SJCRH30 (cell line): ENCODE results near the gene GAB2. TPM values are rescaled to one million over a fixed set of nuclear protein-coding genes. Genes with fewer than 3 reads are reported as not detected.
"Not testable (repeated sequence)": the region's sequence is repeated elsewhere in the genome, so short reads cannot be mapped to it uniquely, and the experiment has no call there.

Experiments
- DNase-seq, 2 experiments: peaks; one replicate each; pipeline ENCODE4 v3.0.0-alpha.2; 2015 to 2020
- H3K27ac ChIP-seq: fragments of 250-450 bp; sonication (Bioruptor Pico); 2 replicates; pipeline ENCODE4 v1.5.1; 2020; ENCODE audit warnings: mild to moderate bottlenecking, moderate library complexity
- H3K27me3 ChIP-seq: fragments of 250-450 bp; sonication (Bioruptor Pico); 2 replicates; pipeline ENCODE4 v1.5.1; 2020; ENCODE audit warnings: mild to moderate bottlenecking, moderate library complexity
- H3K36me3 ChIP-seq: fragments of 250-450 bp; sonication (Bioruptor Pico); 2 replicates; pipeline ENCODE4 v1.5.1; 2020; ENCODE audit warnings: mild to moderate bottlenecking, moderate library complexity
- H3K4me1 ChIP-seq: fragments of 250-450 bp; sonication (Bioruptor Pico); 2 replicates; pipeline ENCODE4 v1.5.1; 2020; ENCODE audit warnings: mild to moderate bottlenecking, moderate library complexity
- H3K4me3 ChIP-seq: fragments of 250-450 bp; sonication (Bioruptor Pico); 2 replicates; pipeline ENCODE4 v1.5.1; 2020; ENCODE audit warnings: mild to moderate bottlenecking, moderate library complexity
- H3K9me3 ChIP-seq: fragments of 250-450 bp; sonication (Bioruptor Pico); replicated peaks from 2 replicates; pipeline ENCODE4 v1.5.1; 2020; ENCODE audit warnings: mild to moderate bottlenecking, moderate library complexity
- total RNA-seq: library from RNA; depleted of rRNA; stranded (reverse); fragments of >200 nt; shearing (Covaris generic); gene quantifications from 2 replicates; pipeline ENCODE4 v1.2.3, GENCODE V29; 2014

GAB2 gene
- total RNA-seq, 1 experiment from 2014 or later = 5.6 TPM

- DNase-seq = peak in 1 of 2 experiments; percentile 41
- H3K36me3 ChIP-seq = no peaks in the 10 kb centered on the region
- peaks cover 5% of the 10 kb centered on the region; the same call in 1 of the 2 replicates for H3K9me3 ChIP-seq
Measured at GRCh38 chr11:78274739-78275138, 142.9 kb downstream of the GAB2 start.

GRCh38 chr11:78272625-78273269 is 144.9 kb downstream of the GAB2 start:
- not testable (repeated sequence) for H3K36me3 ChIP-seq, H3K4me3 ChIP-seq, DNase-seq, H3K27ac ChIP-seq, H3K9me3 ChIP-seq, H3K4me1 ChIP-seq, H3K27me3 ChIP-seq

More at GRCh38 chr11:78274739-78275138, 142.9 kb downstream of the GAB2 start:
- Histone ChIP-seq H3K4me3 (no peak overlapping the region), H3K4me1 (no peaks in the 10 kb centered on the region), H3K27ac (no peak overlapping the region), H3K27me3 (no peaks in the 10 kb centered on the region)

- not testable (repeated sequence) for DNase-seq, H3K36me3 ChIP-seq, H3K27me3 ChIP-seq, H3K4me1 ChIP-seq, H3K4me3 ChIP-seq, H3K27ac ChIP-seq, H3K9me3 ChIP-seq
Measured at GRCh38 chr11:78271801-78272200, 145.8 kb downstream of the GAB2 start.

- no peaks in the 10 kb centered on the region for H3K27me3 ChIP-seq
- no peak overlapping the region for H3K4me3 ChIP-seq
- no peak for DNase-seq
- no peaks in the 10 kb centered on the region for H3K36me3 ChIP-seq
- peaks cover 5% of the 10 kb centered on the region; the same call in 1 of the 2 replicates for H3K9me3 ChIP-seq
- H3K4me1 ChIP-seq = no peaks in the 10 kb centered on the region
- H3K27ac ChIP-seq = no peak overlapping the region
Measured at GRCh38 chr11:78270971-78271370, 146.6 kb downstream of the GAB2 start.

- no peaks in the 10 kb centered on the region for H3K4me1 ChIP-seq
- H3K4me3 ChIP-seq = no peak overlapping the region
- H3K9me3 ChIP-seq = peaks cover 5% of the 10 kb centered on the region; the same call in 1 of the 2 replicates
Measured at GRCh38 chr11:78269806-78270205, 147.8 kb downstream of the GAB2 start.

GRCh38 chr11:78268591-78269410 is 148.8 kb downstream of the GAB2 start:
- no peak overlapping the region for H3K27ac ChIP-seq

More at GRCh38 chr11:78269806-78270205, 147.8 kb downstream of the GAB2 start:
- Histone ChIP-seq H3K36me3 (no peaks in the 10 kb centered on the region), H3K27me3 (no peaks in the 10 kb centered on the region), H3K27ac (no peak overlapping the region)
- no peak for DNase-seq

GRCh38 chr11:78266451-78266850 is 151.2 kb downstream of the GAB2 start:
- Histone ChIP-seq H3K27ac (no peak overlapping the region), H3K4me3 (no peak overlapping the region), H3K9me3 (no peaks in the 10 kb centered on the region), H3K27me3 (no peaks in the 10 kb centered on the region), H3K36me3 (peaks cover 3% of the 10 kb centered on the region; the same call in 1 of the 2 replicates), H3K4me1 (0 out of 2 replicates have a peak, but pooled peaks cover 4% of the 10 kb centered on the region)
- no peak for DNase-seq

More at GRCh38 chr11:78268591-78269410, 148.8 kb downstream of the GAB2 start:
- Histone ChIP-seq H3K4me1 (no peaks in the 10 kb centered on the region), H3K27me3 (no peaks in the 10 kb centered on the region), H3K36me3 (peaks cover 3% of the 10 kb centered on the region; the same call in 1 of the 2 replicates), H3K9me3 (peaks cover 5% of the 10 kb centered on the region; the same call in 1 of the 2 replicates), H3K4me3 (no peak overlapping the region)
- no peak for DNase-seq

- Histone ChIP-seq H3K27ac (no peak overlapping the region), H3K27me3 (no peaks in the 10 kb centered on the region), H3K4me1 (0 out of 2 replicates have a peak, but pooled peaks cover 4% of the 10 kb centered on the region), H3K4me3 (no peak overlapping the region), H3K9me3 (no peaks in the 10 kb centered on the region), H3K36me3 (peaks cover 3% of the 10 kb centered on the region; the same call in 1 of the 2 replicates)
- DNase-seq = no peak
Measured at GRCh38 chr11:78265326-78265725, 152.3 kb downstream of the GAB2 start.

GRCh38 chr11:78262691-78263090 is 154.9 kb downstream of the GAB2 start:
- H3K27ac ChIP-seq = no peak overlapping the region

GRCh38 chr11:78262238-78262637 is 155.4 kb downstream of the GAB2 start:
- no peak overlapping the region for H3K27ac ChIP-seq
- no peaks in the 10 kb centered on the region for H3K27me3 ChIP-seq
- peaks cover 3% of the 10 kb centered on the region; the same call in 1 of the 2 replicates for H3K36me3 ChIP-seq
- no peak overlapping the region for H3K4me3 ChIP-seq
- no peak for DNase-seq
- H3K9me3 ChIP-seq = no peaks in the 10 kb centered on the region
- H3K4me1 ChIP-seq = 0 out of 2 replicates have a peak, but pooled peaks cover 4% of the 10 kb centered on the region

More at GRCh38 chr11:78262691-78263090, 154.9 kb downstream of the GAB2 start:
- no peak for DNase-seq
- Histone ChIP-seq H3K27me3 (no peaks in the 10 kb centered on the region), H3K9me3 (no peaks in the 10 kb centered on the region), H3K36me3 (peaks cover 3% of the 10 kb centered on the region; the same call in 1 of the 2 replicates), H3K4me3 (no peak overlapping the region), H3K4me1 (0 out of 2 replicates have a peak, but pooled peaks cover 4% of the 10 kb centered on the region)

GRCh38 chr11:78261828-78262227 is 155.8 kb downstream of the GAB2 start:
- H3K27me3 ChIP-seq = no peaks in the 10 kb centered on the region
- H3K36me3 ChIP-seq = peaks cover 3% of the 10 kb centered on the region; the same call in 1 of the 2 replicates
- H3K4me1 ChIP-seq = 0 out of 2 replicates have a peak, but pooled peaks cover 4% of the 10 kb centered on the region
- DNase-seq = no peak
- no peak overlapping the region for H3K27ac ChIP-seq
- no peaks in the 10 kb centered on the region for H3K9me3 ChIP-seq
- no peak overlapping the region for H3K4me3 ChIP-seq

- Histone ChIP-seq H3K27me3 (no peaks in the 10 kb centered on the region), H3K9me3 (no peaks in the 10 kb centered on the region), H3K4me1 (0 out of 2 replicates have a peak, but pooled peaks cover 4% of the 10 kb centered on the region), H3K4me3 (no peak overlapping the region), H3K27ac (no peak overlapping the region), H3K36me3 (peaks cover 3% of the 10 kb centered on the region; the same call in 1 of the 2 replicates)
- DNase-seq = no peak
Measured at GRCh38 chr11:78261367-78261766, 156.3 kb downstream of the GAB2 start.

GRCh38 chr11:78259777-78260487 is 157.7 kb downstream of the GAB2 start:
- DNase-seq = no peak
- H3K9me3 ChIP-seq = no peaks in the 10 kb centered on the region
- peaks cover 3% of the 10 kb centered on the region; the same call in 1 of the 2 replicates for H3K36me3 ChIP-seq

GRCh38 chr11:78257654-78258053 is 160.0 kb downstream of the GAB2 start:
- Histone ChIP-seq H3K4me1 (0 out of 2 replicates have a peak, but pooled peaks cover 2% of the 10 kb centered on the region), H3K27ac (no peak overlapping the region), H3K27me3 (no peaks in the 10 kb centered on the region), H3K36me3 (no peaks in the 10 kb centered on the region), H3K4me3 (no peak overlapping the region), H3K9me3 (no peaks in the 10 kb centered on the region)
- DNase-seq = no peak

More at GRCh38 chr11:78259777-78260487, 157.7 kb downstream of the GAB2 start:
- H3K4me3 ChIP-seq = no peak overlapping the region
- 0 out of 2 replicates have a peak, but pooled peaks cover 4% of the 10 kb centered on the region for H3K4me1 ChIP-seq
- H3K27me3 ChIP-seq = no peaks in the 10 kb centered on the region
- H3K27ac ChIP-seq = no peak overlapping the region
